Fibroblast of villous mesenchyme (primary cell): Measurements from ENCODE around the gene CMTM2. TPM values are rescaled to one million over a fixed set of nuclear protein-coding genes. Genes with fewer than 3 reads are reported as not detected.
"Not testable (repeated sequence)": the region's sequence is repeated elsewhere in the genome, so short reads cannot be mapped to it uniquely, and the experiment has no call there.

Experiments
- DNase-seq: peaks from one replicate; pipeline ENCODE4 v3.0.0-alpha.2; 2010; ENCODE audit warnings: low read depth
- H3K4me3 ChIP-seq: 2 replicates; pipeline ENCODE4 v1.5.1; 2011; ENCODE audit warnings: low read depth, mild to moderate bottlenecking, low read length
- total RNA-seq: library from RNA; depleted of rRNA; stranded (reverse); fragments of >200 nt; gene quantifications from 2 replicates; pipeline ENCODE4 v1.2.3, GENCODE V29; 2012
- TF ChIP-seq, protein P1 (sequence below): IDR thresholded peaks from 2 replicates; pipeline ENCODE4 v1.5.1; 2012; ENCODE audit warnings: low read depth, mild to moderate bottlenecking, low read length; ENCODE audit not compliant: insufficient read depth

Gene CMTM2
- total RNA-seq, 1 donor = not detected

DNA sequence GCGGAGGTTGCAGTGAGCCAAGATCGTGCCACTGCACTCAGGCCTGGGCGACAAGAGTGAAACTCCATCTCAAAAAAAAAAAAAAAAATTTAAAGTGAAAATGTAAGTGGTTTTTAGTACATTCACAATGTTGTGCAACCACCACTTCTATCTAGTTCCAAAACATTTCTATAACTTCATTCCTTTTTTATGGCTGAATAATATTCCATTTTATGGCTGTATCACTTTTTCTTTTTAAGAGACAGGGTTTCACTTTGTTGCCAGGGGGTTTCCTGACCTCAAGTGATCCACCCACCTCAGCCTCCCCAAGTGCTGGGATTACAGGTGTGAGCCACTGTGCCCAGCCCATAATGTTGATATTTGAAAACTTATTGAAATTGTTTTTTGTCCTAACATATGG is 13.6 kb downstream of the CMTM2 start:
- DNase-seq = no peak

DNA sequence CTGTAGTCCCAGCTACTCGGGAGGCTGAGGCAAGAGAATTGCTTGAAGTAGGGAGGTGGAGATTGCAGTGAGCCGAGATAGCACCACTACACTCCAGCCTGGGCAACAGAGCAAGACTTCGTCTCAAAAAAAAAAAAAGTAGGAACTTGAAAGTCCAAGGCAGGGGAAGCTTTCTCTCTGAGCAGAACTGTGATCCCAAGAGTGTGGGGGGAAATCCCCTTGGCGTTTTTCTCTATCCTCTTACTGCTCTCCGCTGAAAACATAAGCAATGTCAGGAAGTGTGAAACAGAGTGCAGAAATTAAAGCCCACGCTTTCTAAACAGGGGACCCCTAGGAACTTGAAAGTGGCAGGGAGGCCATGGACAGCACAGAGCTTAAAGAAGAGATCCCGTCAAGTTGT is 15.5 kb downstream of the CMTM2 start:
- H3K4me3 ChIP-seq = no peak overlapping the region
- TF ChIP-seq, protein P1, sequence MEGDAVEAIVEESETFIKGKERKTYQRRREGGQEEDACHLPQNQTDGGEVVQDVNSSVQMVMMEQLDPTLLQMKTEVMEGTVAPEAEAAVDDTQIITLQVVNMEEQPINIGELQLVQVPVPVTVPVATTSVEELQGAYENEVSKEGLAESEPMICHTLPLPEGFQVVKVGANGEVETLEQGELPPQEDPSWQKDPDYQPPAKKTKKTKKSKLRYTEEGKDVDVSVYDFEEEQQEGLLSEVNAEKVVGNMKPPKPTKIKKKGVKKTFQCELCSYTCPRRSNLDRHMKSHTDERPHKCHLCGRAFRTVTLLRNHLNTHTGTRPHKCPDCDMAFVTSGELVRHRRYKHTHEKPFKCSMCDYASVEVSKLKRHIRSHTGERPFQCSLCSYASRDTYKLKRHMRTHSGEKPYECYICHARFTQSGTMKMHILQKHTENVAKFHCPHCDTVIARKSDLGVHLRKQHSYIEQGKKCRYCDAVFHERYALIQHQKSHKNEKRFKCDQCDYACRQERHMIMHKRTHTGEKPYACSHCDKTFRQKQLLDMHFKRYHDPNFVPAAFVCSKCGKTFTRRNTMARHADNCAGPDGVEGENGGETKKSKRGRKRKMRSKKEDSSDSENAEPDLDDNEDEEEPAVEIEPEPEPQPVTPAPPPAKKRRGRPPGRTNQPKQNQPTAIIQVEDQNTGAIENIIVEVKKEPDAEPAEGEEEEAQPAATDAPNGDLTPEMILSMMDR = no peak
- no peak for DNase-seq

More for the DNA sequence above, 13.6 kb downstream of the CMTM2 start:
- TF ChIP-seq, protein P1 = no peak
- H3K4me3 ChIP-seq = no peak overlapping the region

DNA sequence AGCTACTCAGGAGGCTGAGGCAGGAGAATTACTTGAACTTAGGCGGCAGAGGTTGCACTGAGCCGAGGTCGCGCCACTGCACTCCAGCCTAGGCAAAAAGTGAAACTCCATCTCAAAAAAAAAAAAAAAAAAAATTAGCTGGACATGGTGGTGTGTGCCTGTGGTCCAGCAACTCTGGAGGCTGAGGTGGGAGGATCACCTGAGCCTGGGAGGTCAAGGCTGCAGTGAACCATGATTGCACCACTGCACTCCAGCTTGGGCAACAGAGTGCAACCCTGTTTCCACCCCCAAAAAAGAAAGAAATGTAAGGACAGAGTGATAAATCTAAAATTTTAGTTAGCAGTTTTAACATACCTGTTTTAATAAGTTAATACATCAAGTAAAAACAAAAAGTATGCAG is 17.3 kb downstream of the CMTM2 start:
- H3K4me3 ChIP-seq, DNase-seq: not testable (repeated sequence)

- DNase-seq = no peak
- no peak overlapping the region for H3K4me3 ChIP-seq
- TF ChIP-seq, protein P1 = no peak
Observed at GRCh38 chr16:66596986-66597848, 18.0 kb downstream of the CMTM2 start.

DNA sequence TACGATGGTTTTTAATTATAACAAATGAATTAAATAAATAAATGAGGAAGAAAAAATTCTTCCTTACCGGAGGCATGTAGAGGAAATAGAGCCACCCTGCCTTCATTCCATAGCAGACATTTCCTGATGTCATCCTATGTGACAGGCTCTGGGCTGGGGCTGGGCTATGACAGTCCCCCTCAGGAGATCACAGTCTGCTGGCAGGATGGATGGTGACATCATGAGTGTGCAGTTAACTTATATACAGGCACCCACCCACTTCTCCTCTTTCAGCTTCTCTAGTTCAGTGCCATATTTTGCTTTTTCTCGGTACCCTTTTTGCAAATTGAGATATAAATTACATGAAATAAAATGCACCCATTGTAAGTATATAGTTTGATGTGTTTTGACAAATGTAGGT is 18.8 kb downstream of the CMTM2 start:
- TF ChIP-seq, protein P1 = no peak
- no peak overlapping the region for H3K4me3 ChIP-seq
- no peak for DNase-seq

- DNase-seq = no peak
- H3K4me3 ChIP-seq = no peak overlapping the region
- TF ChIP-seq, protein P1 = no peak
Observed at GRCh38 chr16:66599726-66600125, 20.5 kb downstream of the CMTM2 start.

DNA sequence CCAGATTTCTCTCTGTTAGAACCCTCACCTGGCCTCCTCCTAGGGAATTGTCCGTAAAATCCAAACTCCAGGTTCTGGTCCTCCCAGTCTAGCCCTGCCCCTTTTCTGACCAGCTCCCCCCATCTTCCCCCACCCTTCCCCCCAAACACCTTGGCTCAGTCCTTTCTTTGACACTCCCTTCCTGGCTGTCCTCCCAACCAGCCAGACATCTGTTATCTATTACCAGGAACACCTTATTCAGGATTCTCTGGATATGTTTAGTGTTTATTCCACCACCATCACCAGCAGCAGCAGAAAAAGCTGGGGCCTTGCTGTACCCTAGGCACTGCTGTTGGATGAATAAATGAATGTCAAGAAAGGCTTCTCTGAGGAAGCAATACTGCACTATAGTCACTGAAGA is 21.2 kb downstream of the CMTM2 start:
- TF ChIP-seq, protein P1 = no peak
- no peak overlapping the region for H3K4me3 ChIP-seq
- DNase-seq = no peak
